Chondrocyte (in vitro differentiated cells): Measurements from ENCODE around the gene RASGRP2. TPM values are rescaled to one million over a fixed set of nuclear protein-coding genes. Genes with fewer than 3 reads are reported as not detected.

Experiments used
- DNase-seq: peaks from one replicate; pipeline ENCODE4 v3.0.0; 2021; ENCODE audit warnings: mixed read lengths, low spot score
- H3K27ac Mint-ChIP-seq: one replicate; pipeline ENCODE4 v1.8.0; 2021; ENCODE audit warnings: mild to moderate bottlenecking, moderate library complexity, mixed read lengths; ENCODE audit not compliant: unreplicated experiment
- H3K27me3 Mint-ChIP-seq: 2 replicates; pipeline ENCODE4 v1.8.0; 2021; ENCODE audit warnings: low read depth, mixed read lengths
- H3K36me3 Mint-ChIP-seq: 2 replicates; pipeline ENCODE4 v1.8.0; 2021; ENCODE audit warnings: low read depth, mixed read lengths
- H3K4me1 Mint-ChIP-seq: 2 replicates; pipeline ENCODE4 v1.8.0; 2021; ENCODE audit warnings: low read depth, mild to moderate bottlenecking, mixed read lengths
- H3K4me3 Mint-ChIP-seq: one replicate; pipeline ENCODE4 v1.8.0; 2021; ENCODE audit warnings: mild to moderate bottlenecking, moderate library complexity, mixed read lengths; ENCODE audit not compliant: unreplicated experiment
- H3K9me3 Mint-ChIP-seq: 2 replicates; pipeline ENCODE4 v1.8.0; 2021; ENCODE audit warnings: low read depth, mixed read lengths
- CTCF ChIP-seq: fragments of 200-600 bp; sonication (generic); IDR thresholded peaks from 2 replicates; pipeline ENCODE4 v1.5.0; 2021; ENCODE audit warnings: antibody characterized with exemption, mild to moderate bottlenecking, moderate library complexity
- total RNA-seq: library from RNA; stranded (reverse); gene quantifications from 3 replicates; pipeline ENCODE4 v1.2.1, GENCODE V29; 2021

Gene RASGRP2
- total RNA-seq, 1 donor from 2014 or later = 11.4 TPM

- Mint-ChIP-seq H3K4me3 (no peak overlapping the region), H3K36me3 (no peaks in the 10 kb centered on the region), H3K27ac (no peak overlapping the region), H3K9me3 (no peaks in the 10 kb centered on the region), H3K27me3 (peaks cover 28% of the 10 kb centered on the region), H3K4me1 (peaks cover 12% of the 10 kb centered on the region)
- DNase-seq = peak; percentile 13
- no peak for TF ChIP-seq CTCF
These were observed 64.1 kb downstream of the RASGRP2 start for GRCh38 chr11:64679846-64680245.

GRCh38 chr11:64677441-64678023 lies 66.4 kb downstream of the RASGRP2 start:
- Mint-ChIP-seq H3K27ac (no peak overlapping the region), H3K4me1 (peaks cover 21% of the 10 kb centered on the region), H3K36me3 (no peaks in the 10 kb centered on the region), H3K4me3 (no peak overlapping the region), H3K9me3 (no peaks in the 10 kb centered on the region), H3K27me3 (peaks cover 18% of the 10 kb centered on the region)
- DNase-seq = no peak
- no peak for TF ChIP-seq CTCF

Other genes starting within 250 kb of the RASGRP2 start
- gene SLC22A11, start 188.2 kb downstream of the RASGRP2 start, total RNA-seq = 0.15 TPM in 1 of 3 replicates, not detected in the others
- gene SLC22A12, start 152.9 kb downstream of the RASGRP2 start, total RNA-seq = not detected in 3 replicates
- gene NRXN2, start 20.9 kb downstream of the RASGRP2 start, total RNA-seq = 1.1 to 3.0 TPM (median 1.8 TPM) in 3 replicates
- 0.65 to 1.6 TPM (median 1.2 TPM) in 3 replicates for gene PYGM, start 15.8 kb upstream of the RASGRP2 start, total RNA-seq
- 183 to 198 TPM (median 190 TPM) in 3 replicates for gene SF1, start 34.4 kb upstream of the RASGRP2 start, total RNA-seq
- 11.3 to 17.8 TPM (median 13.4 TPM) in 3 replicates for gene MAP4K2, start 59.1 kb upstream of the RASGRP2 start, total RNA-seq
- 19.5 to 26.4 TPM (median 20.4 TPM) in 3 replicates for gene MEN1, start 66.4 kb upstream of the RASGRP2 start, total RNA-seq
- gene CDC42BPG, start 100.5 kb upstream of the RASGRP2 start, total RNA-seq = 0.17 to 0.46 TPM (median 0.35 TPM) in 3 replicates
- gene EHD1, start 134.5 kb upstream of the RASGRP2 start, total RNA-seq = 78.9 to 129 TPM (median 111 TPM) in 3 replicates
- 15.2 to 21.9 TPM (median 16.3 TPM) in 3 replicates for gene ATG2A, start 173.1 kb upstream of the RASGRP2 start, total RNA-seq
- gene PPP2R5B, start 180.5 kb upstream of the RASGRP2 start, total RNA-seq = 21.7 to 33.2 TPM (median 29.3 TPM) in 3 replicates
- gene GPHA2, start 191.8 kb upstream of the RASGRP2 start, total RNA-seq = not detected in 3 replicates
- not detected in 3 replicates for gene MAJIN, start 228.0 kb upstream of the RASGRP2 start, total RNA-seq